GM23338 (cell line): Measurements from ENCODE around the gene EPHB1. TPM values are rescaled to one million over a fixed set of nuclear protein-coding genes. Genes with fewer than 3 reads are reported as not detected.

Experiments used
- ATAC-seq: fragments of 200-7000 bp; cut with Tn5 transposase; 3 replicates; pipeline ENCODE4 v1.9.1; 2020
- DNase-seq: peaks from one replicate; pipeline ENCODE4 v3.0.0-alpha.2; 2015; ENCODE audit warnings: low spot score
- H2AFZ ChIP-seq: fragments of 200-600 bp; sonication (generic); 2 replicates; pipeline ENCODE4 v1.8.0; 2016; ENCODE audit warnings: antibody characterized with exemption, mild to moderate bottlenecking, moderate library complexity
- H3F3A ChIP-seq: fragments of 200-600 bp; sonication (generic); replicated peaks from 2 replicates; pipeline ENCODE4 v1.8.0; 2017; ENCODE audit warnings: antibody characterized with exemption, mixed run types, low read depth
- H3K27ac ChIP-seq: fragments of 200-600 bp; sonication (generic); 2 replicates; pipeline ENCODE4 v1.6.1; 2016; ENCODE audit warnings: low read depth
- H3K27me3 ChIP-seq: fragments of 200-600 bp; sonication (generic); 2 replicates; pipeline ENCODE4 v1.8.0; 2016; ENCODE audit warnings: mild to moderate bottlenecking, mixed run types, moderate library complexity; ENCODE audit not compliant: insufficient read depth
- H3K36me3 ChIP-seq: fragments of 200-600 bp; sonication (generic); 2 replicates; pipeline ENCODE4 v1.8.0; 2016; ENCODE audit warnings: mild to moderate bottlenecking; ENCODE audit not compliant: insufficient read depth
- H3K4me1 ChIP-seq: fragments of 200-600 bp; sonication (generic); 2 replicates; pipeline ENCODE4 v1.8.0; 2016; ENCODE audit warnings: mild to moderate bottlenecking, moderate library complexity; ENCODE audit not compliant: insufficient read depth
- H3K4me2 ChIP-seq: fragments of 200-600 bp; sonication (generic); 2 replicates; pipeline ENCODE4 v1.7.1; 2017; ENCODE audit warnings: mixed run types
- H3K4me3 ChIP-seq: fragments of 200-600 bp; sonication (generic); 2 replicates; pipeline ENCODE4 v1.6.1; 2016; ENCODE audit warnings: mixed run types
- H3K79me2 ChIP-seq: fragments of 200-600 bp; sonication (generic); replicated peaks from 2 replicates; pipeline ENCODE4 v1.8.0; 2017; ENCODE audit warnings: mild to moderate bottlenecking; ENCODE audit not compliant: insufficient read depth
- H3K9me2 ChIP-seq: fragments of 200-600 bp; sonication (generic); 2 replicates; pipeline ENCODE4 v1.8.0; 2017; ENCODE audit not compliant: insufficient read depth
- H4K20me1 ChIP-seq: fragments of 200-600 bp; sonication (generic); replicated peaks from 2 replicates; pipeline ENCODE4 v1.8.0; 2017; ENCODE audit warnings: mild to moderate bottlenecking; ENCODE audit not compliant: insufficient read depth
- H3K27ac Mint-ChIP-seq: 2 replicates; pipeline ENCODE4 v1.8.0; 2020; ENCODE audit warnings: inconsistent platforms, mild to moderate bottlenecking, moderate library complexity, mixed read lengths
- H3K27me3 Mint-ChIP-seq: 3 replicates; pipeline ENCODE4 v1.8.0; 2022; ENCODE audit warnings: low read depth, mild to moderate bottlenecking, moderate library complexity, mixed read lengths, inconsistent platforms; ENCODE audit not compliant: insufficient read depth, poor library complexity
- H3K36me3 Mint-ChIP-seq: 3 replicates; pipeline ENCODE4 v1.8.0; 2021; ENCODE audit warnings: low read depth, mild to moderate bottlenecking, inconsistent platforms, moderate library complexity, mixed read lengths
- H3K4me1 Mint-ChIP-seq: 3 replicates; pipeline ENCODE4 v1.8.0; 2020; ENCODE audit warnings: mild to moderate bottlenecking, inconsistent platforms, mixed read lengths
- H3K4me3 Mint-ChIP-seq: 3 replicates; pipeline ENCODE4 v1.8.0; 2021; ENCODE audit warnings: moderate library complexity, mild to moderate bottlenecking, inconsistent platforms, mixed read lengths
- H3K9me3 Mint-ChIP-seq: 3 replicates; pipeline ENCODE4 v1.8.0; 2020; ENCODE audit warnings: moderate library complexity, mild to moderate bottlenecking, inconsistent platforms, mixed read lengths
- CREB1 ChIP-seq: fragments of 250-450 bp; sonication (Bioruptor Pico); IDR thresholded peaks from 2 replicates; pipeline ENCODE4 v1.5.0; 2020; ENCODE audit warnings: low read depth, mild to moderate bottlenecking, moderate library complexity
- CTCF ChIP-seq, 2 experiments: fragments of 200-600 bp in 1 of 2; sonication (generic) in 1 of 2; conservative IDR thresholded peaks; 2 replicates each; pipeline versions ENCODE4 v1.5.1 to v1.6.1; 2016 to 2017; ENCODE audit warnings: antibody characterized with exemption in 2 of 2, low read depth in 2 of 2, mild to moderate bottlenecking in 2 of 2, moderate library complexity in 1 of 2
- ETS1 ChIP-seq: IDR thresholded peaks from 2 replicates; pipeline ENCODE4 v1.6.1; 2016; ENCODE audit warnings: antibody characterized with exemption
- EZH2 ChIP-seq: fragments of 200-600 bp; sonication (generic); IDR thresholded peaks from one replicate; pipeline ENCODE4 v1.8.0; 2017; ENCODE audit warnings: antibody characterized with exemption, mild to moderate bottlenecking, low read depth; ENCODE audit not compliant: unreplicated experiment
- EZH2phosphoT487 ChIP-seq: fragments of 200-600 bp; sonication (generic); IDR thresholded peaks from one replicate; pipeline ENCODE4 v1.8.1; 2018; ENCODE audit warnings: antibody characterized with exemption; ENCODE audit not compliant: unreplicated experiment
- JUNB ChIP-seq: IDR thresholded peaks from one replicate; pipeline ENCODE4 v1.6.1; 2016; ENCODE audit warnings: antibody characterized with exemption; ENCODE audit not compliant: unreplicated experiment
- NANOG ChIP-seq: IDR thresholded peaks from 2 replicates; pipeline ENCODE4 v1.6.1; 2016; ENCODE audit warnings: antibody characterized with exemption, borderline replicate concordance
- POLR2AphosphoS5 ChIP-seq: IDR thresholded peaks from 2 replicates; pipeline ENCODE4 v1.6.1; 2016; ENCODE audit warnings: antibody characterized with exemption, low read depth
- STAT1 ChIP-seq: IDR thresholded peaks from one replicate; pipeline ENCODE4 v1.6.1; 2016; ENCODE audit warnings: antibody characterized with exemption; ENCODE audit not compliant: unreplicated experiment
- ZNF114 ChIP-seq: fragments of 250-450 bp; sonication (Bioruptor Pico); IDR thresholded peaks from 2 replicates; pipeline ENCODE4 v1.5.0; 2020; ENCODE audit warnings: mild to moderate bottlenecking, moderate library complexity
- ZNF331 ChIP-seq: fragments of 250-450 bp; sonication (Bioruptor Pico); IDR thresholded peaks from 2 replicates; pipeline ENCODE4 v1.5.0; 2020; ENCODE audit warnings: low read depth, mild to moderate bottlenecking, moderate library complexity
- ZNF462 ChIP-seq: fragments of 250-450 bp; sonication (Bioruptor Pico); IDR thresholded peaks from 2 replicates; pipeline ENCODE4 v1.5.0; 2020; ENCODE audit warnings: mild to moderate bottlenecking, moderate library complexity
- polyA plus RNA-seq: library from polyadenylated mRNA; unstranded; fragments of >200 nt; fragmentation: Nextera tagmentation; extraction: Ambion mirVana; gene quantifications from 2 replicates; pipeline ENCODE4 v1.2.1, GENCODE V29; 2016
- total RNA-seq: library from RNA; depleted of rRNA; stranded (reverse); fragments of >200 nt; shearing (Covaris generic); gene quantifications from 2 replicates; pipeline ENCODE4 v1.2.3, GENCODE V29; 2014
- TF ChIP-seq, protein P1 (sequence below): IDR thresholded peaks from one replicate; pipeline ENCODE4 v1.6.1; 2018; ENCODE audit warnings: antibody characterized with exemption; ENCODE audit not compliant: unreplicated experiment

The EPHB1 gene
- total and polyA plus RNA-seq, 2 experiments from 2014 or later = 2.7 to 5.2 TPM

DNA sequence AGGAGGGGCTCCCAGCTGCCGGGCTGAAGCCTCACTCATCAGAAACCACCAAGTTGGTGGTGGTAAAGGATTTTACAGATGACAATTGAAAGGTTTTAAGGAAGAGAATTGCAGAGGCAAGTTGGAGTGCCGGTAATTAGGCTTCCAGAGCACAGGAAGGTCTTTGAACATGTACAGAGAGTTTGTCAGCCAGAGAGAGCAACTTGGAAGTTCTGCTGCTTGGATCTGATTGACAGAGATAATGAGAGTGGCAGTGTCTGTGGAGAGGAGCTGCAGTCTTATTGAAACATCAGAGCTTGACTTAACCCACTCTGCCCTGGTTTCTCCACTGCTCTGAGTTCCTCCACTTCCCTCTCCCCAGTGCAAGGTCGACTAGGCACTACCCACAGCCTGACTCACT lies 448.6 kb downstream of the EPHB1 start:
- TF ChIP-seq JUNB = no peak
- no peak for TF ChIP-seq ETS1
- no peak for TF ChIP-seq CTCF (conservative IDR thresholded peaks at IDR 0.05; ENCODE audit: low read depth in 2 of 2)
- TF ChIP-seq POLR2AphosphoS5 = no peak
- no peak for TF ChIP-seq STAT1
- TF ChIP-seq, protein P1, sequence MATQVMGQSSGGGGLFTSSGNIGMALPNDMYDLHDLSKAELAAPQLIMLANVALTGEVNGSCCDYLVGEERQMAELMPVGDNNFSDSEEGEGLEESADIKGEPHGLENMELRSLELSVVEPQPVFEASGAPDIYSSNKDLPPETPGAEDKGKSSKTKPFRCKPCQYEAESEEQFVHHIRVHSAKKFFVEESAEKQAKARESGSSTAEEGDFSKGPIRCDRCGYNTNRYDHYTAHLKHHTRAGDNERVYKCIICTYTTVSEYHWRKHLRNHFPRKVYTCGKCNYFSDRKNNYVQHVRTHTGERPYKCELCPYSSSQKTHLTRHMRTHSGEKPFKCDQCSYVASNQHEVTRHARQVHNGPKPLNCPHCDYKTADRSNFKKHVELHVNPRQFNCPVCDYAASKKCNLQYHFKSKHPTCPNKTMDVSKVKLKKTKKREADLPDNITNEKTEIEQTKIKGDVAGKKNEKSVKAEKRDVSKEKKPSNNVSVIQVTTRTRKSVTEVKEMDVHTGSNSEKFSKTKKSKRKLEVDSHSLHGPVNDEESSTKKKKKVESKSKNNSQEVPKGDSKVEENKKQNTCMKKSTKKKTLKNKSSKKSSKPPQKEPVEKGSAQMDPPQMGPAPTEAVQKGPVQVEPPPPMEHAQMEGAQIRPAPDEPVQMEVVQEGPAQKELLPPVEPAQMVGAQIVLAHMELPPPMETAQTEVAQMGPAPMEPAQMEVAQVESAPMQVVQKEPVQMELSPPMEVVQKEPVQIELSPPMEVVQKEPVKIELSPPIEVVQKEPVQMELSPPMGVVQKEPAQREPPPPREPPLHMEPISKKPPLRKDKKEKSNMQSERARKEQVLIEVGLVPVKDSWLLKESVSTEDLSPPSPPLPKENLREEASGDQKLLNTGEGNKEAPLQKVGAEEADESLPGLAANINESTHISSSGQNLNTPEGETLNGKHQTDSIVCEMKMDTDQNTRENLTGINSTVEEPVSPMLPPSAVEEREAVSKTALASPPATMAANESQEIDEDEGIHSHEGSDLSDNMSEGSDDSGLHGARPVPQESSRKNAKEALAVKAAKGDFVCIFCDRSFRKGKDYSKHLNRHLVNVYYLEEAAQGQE = no peak
- TF ChIP-seq ZNF331 (CRISPR knock-in tag) = no peak
- TF ChIP-seq ZNF462 = no peak
- no peak for TF ChIP-seq CREB1
- no peak for TF ChIP-seq EZH2phosphoT487
- no peak for TF ChIP-seq NANOG
- TF ChIP-seq ZNF114 = no peak
- no peak for TF ChIP-seq EZH2
- Mint-ChIP-seq H3K27ac (no peak overlapping the region), H3K9me3 (no peaks in the 10 kb centered on the region), H3K4me3 (no peak overlapping the region), H3K36me3 (peaks cover 3% of the 10 kb centered on the region; the same call in 1 of the 3 replicates), H3K27me3 (peaks cover 8% of the 10 kb centered on the region), H3K4me1 (peaks cover 18% of the 10 kb centered on the region)
- H3K36me3 ChIP-seq = no peaks in the 10 kb centered on the region
- DNase-seq (no peak), ATAC-seq (no peak)
- H3K4me2 ChIP-seq = no peak overlapping the region
- no peaks in the 10 kb centered on the region for H3F3A ChIP-seq
- no peak overlapping the region for H3K27ac ChIP-seq
- no peaks in the 10 kb centered on the region for H4K20me1 ChIP-seq
- H3K27me3 ChIP-seq = no peaks in the 10 kb centered on the region
- peaks cover 8% of the 10 kb centered on the region; the same call in 1 of the 2 replicates for H3K9me2 ChIP-seq
- H2AFZ ChIP-seq = no peak overlapping the region
- no peak overlapping the region for H3K4me3 ChIP-seq
- no peaks in the 10 kb centered on the region for H3K79me2 ChIP-seq
- no peaks in the 10 kb centered on the region for H3K4me1 ChIP-seq
